Measurements from ENCODE around the gene FBXL7.
A peak's percentile ranks its signal among the peaks of the same experiment; 100 is the strongest.

Gene FBXL7

DNA sequence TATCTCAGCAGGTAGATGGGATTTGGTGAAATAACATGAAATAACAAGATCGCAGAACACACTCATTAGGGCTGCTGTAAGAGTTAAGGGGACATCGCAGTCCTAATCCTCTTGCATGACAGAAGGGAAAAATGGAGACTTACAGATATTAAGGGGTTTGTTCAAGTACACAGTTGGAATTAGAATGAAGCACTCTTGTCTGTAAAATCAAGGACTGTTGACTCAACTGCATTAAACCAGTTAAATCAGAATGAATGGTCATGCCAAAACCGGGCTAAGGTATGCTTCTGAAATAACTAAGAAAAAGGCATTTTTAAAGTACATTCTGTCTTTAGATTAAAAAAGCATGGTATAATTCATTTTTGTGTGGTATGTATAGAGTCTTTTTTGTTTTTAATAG lies 95.9 kb downstream of the FBXL7 start:
- TF ChIP-seq Cebpa-rat (IDR thresholded peaks at IDR 0.05), result no peak

DNA sequence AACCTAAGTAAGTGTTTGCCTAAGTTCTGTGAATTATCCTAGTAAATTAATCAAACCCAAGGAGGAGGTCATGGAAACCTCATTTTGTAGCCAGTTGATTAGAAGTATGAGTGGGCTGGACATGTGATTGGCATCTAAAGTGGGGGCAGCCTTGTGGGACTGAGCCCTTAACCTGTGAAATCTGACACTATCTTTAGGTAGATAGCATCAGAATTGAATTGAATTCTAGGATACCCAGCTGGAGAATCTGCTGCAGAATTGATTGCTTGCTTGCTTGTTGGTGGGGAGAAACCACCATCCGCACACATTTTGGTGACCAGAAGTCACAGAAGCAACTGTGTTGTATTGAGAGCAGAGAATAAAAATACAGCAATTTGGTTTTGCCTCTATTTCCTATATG lies 97.0 kb downstream of the FBXL7 start:
- Histone ChIP-seq H3K27me3 (no peaks in the 10 kb centered on the region), H3K4me3 (no peak overlapping the region), H3K4me2 (no peak overlapping the region), H3K4me1 (no peaks in the 10 kb centered on the region), H3K9ac (no peak overlapping the region), H3K36me3 (no peaks in the 10 kb centered on the region), H3K27ac (no peak overlapping the region), H4K20me1 (no peaks in the 10 kb centered on the region), H3K9me3 (replicated peaks in 1 of 11) (no peaks in the 10 kb centered on the region)
- no peak for TF ChIP-seq Cebpa-rat (IDR thresholded peaks at IDR 0.05)

More for the DNA sequence above, 95.9 kb downstream of the FBXL7 start:
- Histone ChIP-seq H3K27ac (no peak overlapping the region), H3K27me3 (no peaks in the 10 kb centered on the region), H3K4me1 (no peaks in the 10 kb centered on the region), H4K20me1 (no peaks in the 10 kb centered on the region), H3K4me2 (no peak overlapping the region), H3K9me3 (replicated peaks in 1 of 11) (no peaks in the 10 kb centered on the region), H3K9ac (no peak overlapping the region), H3K36me3 (no peaks in the 10 kb centered on the region), H3K4me3 (no peak overlapping the region)

DNA sequence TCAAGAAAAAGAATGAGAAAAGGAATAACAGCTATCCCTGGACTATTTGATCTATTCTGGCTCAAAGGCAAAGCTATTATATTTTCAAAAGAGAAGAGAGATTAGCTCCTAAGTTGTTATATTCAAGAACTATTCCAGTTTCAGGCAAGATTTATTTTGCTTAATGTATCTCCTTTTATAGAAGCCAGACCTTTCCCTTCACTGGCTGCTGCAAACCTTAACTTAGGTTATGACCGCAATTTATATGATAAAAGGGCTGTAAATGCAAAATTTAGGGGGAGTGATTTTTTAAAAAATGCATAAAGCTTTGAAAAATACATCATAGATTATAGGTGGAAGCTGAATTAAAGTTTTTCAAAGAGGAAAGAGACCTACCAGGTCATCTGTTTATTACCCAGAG lies 97.8 kb downstream of the FBXL7 start:
- Histone ChIP-seq H3K9me3 (replicated peaks in 1 of 11) (no peaks in the 10 kb centered on the region), H3K27ac (no peak overlapping the region), H3K4me2 (no peak overlapping the region), H3K36me3 (no peaks in the 10 kb centered on the region), H3K4me1 (no peaks in the 10 kb centered on the region), H4K20me1 (no peaks in the 10 kb centered on the region), H3K9ac (no peak overlapping the region), H3K27me3 (no peaks in the 10 kb centered on the region), H3K4me3 (no peak overlapping the region)
- no peak for TF ChIP-seq Cebpa-rat (IDR thresholded peaks at IDR 0.05)

DNA sequence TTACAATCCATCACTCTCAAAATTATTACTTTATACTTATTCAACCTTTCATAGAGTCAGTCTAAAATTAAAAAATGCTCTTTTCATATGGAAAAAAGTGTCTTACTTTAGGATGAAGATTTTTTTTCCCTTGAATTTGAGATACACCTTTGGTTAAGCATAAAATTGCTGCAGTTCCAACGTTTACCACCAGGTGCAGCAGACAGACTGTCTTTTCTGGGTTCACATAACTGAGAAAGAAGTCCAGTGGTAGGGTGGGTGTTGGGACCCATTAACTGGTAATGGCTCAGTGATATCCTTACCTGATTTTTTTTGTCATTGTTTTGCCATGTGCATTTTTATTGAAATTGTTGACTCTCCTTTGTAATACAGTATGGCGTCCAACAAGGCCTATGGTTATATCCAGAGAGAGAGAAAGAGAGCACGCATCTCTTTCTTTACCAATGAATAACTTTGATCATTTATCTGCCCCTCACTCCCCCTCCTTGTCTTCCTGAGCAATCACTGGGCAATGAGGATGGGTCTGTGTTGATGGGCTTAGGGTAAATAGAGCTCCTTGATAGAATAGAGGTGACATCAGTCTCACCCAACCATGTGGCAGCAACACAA lies 98.4 kb downstream of the FBXL7 start:
- no peaks in the 10 kb centered on the region for H3K27me3 ChIP-seq
- H3K4me3 ChIP-seq, result no peak overlapping the region
- no peak overlapping the region for H3K4me2 ChIP-seq
- H3K36me3 ChIP-seq, result no peaks in the 10 kb centered on the region
- no peaks in the 10 kb centered on the region for H3K4me1 ChIP-seq
- H3K9me3 ChIP-seq (replicated peaks in 1 of 11), result no peaks in the 10 kb centered on the region
- no peak overlapping the region for H3K9ac ChIP-seq
- no peaks in the 10 kb centered on the region for H4K20me1 ChIP-seq
- no peak for TF ChIP-seq Cebpa-rat (IDR thresholded peaks at IDR 0.05)
- no peak overlapping the region for H3K27ac ChIP-seq

DNA sequence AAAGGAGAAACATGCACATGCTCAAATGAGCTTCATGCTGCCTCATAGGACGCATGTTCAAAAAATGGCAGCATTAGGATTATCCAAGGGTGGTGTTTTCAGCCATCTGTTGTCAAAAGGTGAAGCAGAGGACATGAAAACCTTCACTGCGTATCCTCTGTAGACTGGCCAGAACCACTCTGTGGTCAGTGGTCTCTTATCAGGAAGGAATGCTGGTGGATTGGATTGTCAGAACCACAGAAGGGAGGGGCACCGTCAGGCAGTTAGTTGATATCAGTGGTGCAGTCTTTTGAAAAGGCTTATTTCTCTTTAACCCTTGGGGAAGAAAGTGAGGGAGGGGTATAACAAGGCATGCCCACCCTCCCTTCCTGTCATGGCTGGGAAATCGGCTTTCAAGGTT lies 100.1 kb downstream of the FBXL7 start:
- H3K4me2 ChIP-seq, result no peak overlapping the region
- no peak overlapping the region for H3K27ac ChIP-seq
- H3K4me3 ChIP-seq, result no peak overlapping the region
- H4K20me1 ChIP-seq, result no peaks in the 10 kb centered on the region; a peak in 1 of 22 replicates
- no peaks in the 10 kb centered on the region for H3K9me3 ChIP-seq (replicated peaks in 1 of 11)
- no peak for TF ChIP-seq Cebpa-rat (IDR thresholded peaks at IDR 0.05)
- H3K4me1 ChIP-seq, result no peaks in the 10 kb centered on the region
- no peak overlapping the region for H3K9ac ChIP-seq
- no peaks in the 10 kb centered on the region for H3K36me3 ChIP-seq
- H3K27me3 ChIP-seq, result no peaks in the 10 kb centered on the region

DNA sequence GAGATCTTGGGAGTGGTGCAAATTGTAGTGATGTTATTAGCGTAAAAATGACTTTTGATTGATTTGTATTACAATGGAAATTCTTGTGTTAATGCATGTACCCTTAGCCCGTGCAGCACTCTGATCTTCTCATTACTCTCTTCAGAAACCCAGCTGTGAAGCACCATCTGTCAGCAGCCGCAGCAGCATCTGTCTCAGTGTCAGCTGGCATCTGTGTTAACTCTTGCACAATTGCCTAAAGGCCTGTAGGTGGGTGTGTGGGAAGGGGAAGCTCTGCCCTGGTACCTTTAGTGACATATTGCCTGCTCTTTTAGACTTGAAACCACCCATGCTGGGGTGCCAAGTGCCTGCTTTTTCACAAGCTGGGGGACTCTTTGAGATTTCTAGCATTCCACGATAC lies 101.3 kb downstream of the FBXL7 start:
- H3K4me1 ChIP-seq, result no peaks in the 10 kb centered on the region
- H3K9ac ChIP-seq, result no peak overlapping the region
- H3K36me3 ChIP-seq, result no peaks in the 10 kb centered on the region
- peak in 1 of 11 experiments; percentile 10; a peak in 1 of 22 replicates for TF ChIP-seq Cebpa-rat (IDR thresholded peaks at IDR 0.05)
- H3K27ac ChIP-seq, result no peak overlapping the region
- no peak overlapping the region for H3K4me2 ChIP-seq
- no peaks in the 10 kb centered on the region for H3K9me3 ChIP-seq (replicated peaks in 1 of 11)
- H3K27me3 ChIP-seq, result no peaks in the 10 kb centered on the region
- H4K20me1 ChIP-seq, result no peaks in the 10 kb centered on the region; a peak in 1 of 22 replicates
- H3K4me3 ChIP-seq, result no peak overlapping the region

DNA sequence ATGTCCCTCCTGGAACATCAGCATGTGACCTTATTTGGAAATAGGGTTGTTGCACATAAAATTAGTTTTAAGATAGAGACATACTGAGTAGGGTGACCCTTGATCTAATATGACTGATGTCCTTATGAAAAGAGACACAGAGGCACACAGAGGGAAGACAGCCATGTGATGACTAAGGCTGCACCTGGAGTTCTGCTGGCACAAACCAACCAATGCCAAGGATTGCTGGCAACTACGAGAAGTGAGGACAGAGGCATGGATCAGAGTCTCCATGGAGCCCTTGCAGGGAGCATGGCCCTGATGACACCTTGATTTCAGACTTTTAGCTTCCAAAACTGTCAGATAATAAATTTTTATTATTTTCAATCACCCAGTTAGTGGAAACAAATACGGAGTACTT lies 101.9 kb downstream of the FBXL7 start:
- no peaks in the 10 kb centered on the region for H3K4me1 ChIP-seq
- H3K27me3 ChIP-seq, result no peaks in the 10 kb centered on the region
- no peak for TF ChIP-seq Cebpa-rat (IDR thresholded peaks at IDR 0.05)
- H4K20me1 ChIP-seq, result no peaks in the 10 kb centered on the region; a peak in 1 of 22 replicates
- no peak overlapping the region for H3K4me2 ChIP-seq
- H3K36me3 ChIP-seq, result no peaks in the 10 kb centered on the region
- no peak overlapping the region for H3K9ac ChIP-seq
- H3K4me3 ChIP-seq, result no peak overlapping the region
- H3K27ac ChIP-seq, result no peak overlapping the region
- no peaks in the 10 kb centered on the region for H3K9me3 ChIP-seq (replicated peaks in 1 of 11)

DNA sequence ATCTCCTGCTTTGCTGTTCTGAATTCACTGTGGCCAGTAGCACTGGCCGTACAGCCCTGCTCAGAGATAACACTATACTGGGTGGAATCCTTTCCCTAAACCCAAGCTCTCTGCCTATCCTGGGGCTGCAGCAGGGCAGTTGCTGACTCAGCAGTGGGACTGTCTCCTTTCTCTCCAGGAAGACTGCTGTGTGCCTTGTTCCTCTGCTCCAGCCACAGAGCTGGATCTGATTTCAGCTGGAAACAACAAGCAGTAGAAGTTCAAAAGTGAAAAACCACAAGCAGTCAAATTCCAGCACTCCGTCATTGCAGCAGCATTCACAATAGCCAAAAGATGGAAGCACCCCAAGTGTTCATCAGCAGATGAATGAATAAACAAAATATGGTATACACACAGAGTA lies 105.0 kb downstream of the FBXL7 start:
- Histone ChIP-seq H3K4me3 (no peak overlapping the region), H4K20me1 (no peaks in the 10 kb centered on the region; a peak in 1 of 22 replicates), H3K27ac (no peak overlapping the region), H3K36me3 (no peaks in the 10 kb centered on the region), H3K9me3 (replicated peaks in 1 of 11) (peaks cover 0 to under 1% (median 0%) of the 10 kb centered on the region in 11 experiments; a peak in 1 of 22 replicates), H3K4me1 (no peaks in the 10 kb centered on the region), H3K27me3 (no peaks in the 10 kb centered on the region), H3K9ac (no peak overlapping the region), H3K4me2 (no peak overlapping the region)
- TF ChIP-seq Cebpa-rat (IDR thresholded peaks at IDR 0.05), result no peak

DNA sequence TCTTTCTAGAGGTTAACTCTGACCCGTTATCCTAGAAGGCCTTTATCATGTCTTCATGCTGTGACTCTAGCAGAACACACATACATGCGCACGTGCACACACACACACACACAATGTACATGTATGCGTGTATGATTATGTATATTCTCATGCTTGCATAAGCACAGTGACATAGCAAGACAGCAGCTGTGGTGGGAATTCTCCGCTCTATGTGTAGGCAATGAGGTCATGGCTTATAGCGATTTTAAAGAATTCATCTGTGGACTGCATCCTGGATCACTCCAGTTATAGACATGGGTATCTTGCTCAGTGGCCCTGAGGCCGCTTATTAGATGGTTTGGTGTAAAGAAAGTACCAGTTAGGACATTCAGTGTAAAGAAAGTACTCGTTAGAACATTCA lies 106.2 kb downstream of the FBXL7 start:
- Histone ChIP-seq H3K27ac (no peak overlapping the region), H3K4me2 (peak overlapping the region in 2 of 11 experiments; percentile 0 to 30; a peak in 1 of 22 replicates), H3K27me3 (no peaks in the 10 kb centered on the region), H4K20me1 (no peaks in the 10 kb centered on the region; a peak in 1 of 22 replicates), H3K9ac (no peak overlapping the region), H3K4me1 (no peaks in the 10 kb centered on the region), H3K4me3 (no peak overlapping the region), H3K36me3 (no peaks in the 10 kb centered on the region), H3K9me3 (replicated peaks in 1 of 11) (peaks cover 0 to 4% (median 0%) of the 10 kb centered on the region in 11 experiments; a peak in 1 of 22 replicates)
- TF ChIP-seq Cebpa-rat (IDR thresholded peaks at IDR 0.05), result no peak

DNA sequence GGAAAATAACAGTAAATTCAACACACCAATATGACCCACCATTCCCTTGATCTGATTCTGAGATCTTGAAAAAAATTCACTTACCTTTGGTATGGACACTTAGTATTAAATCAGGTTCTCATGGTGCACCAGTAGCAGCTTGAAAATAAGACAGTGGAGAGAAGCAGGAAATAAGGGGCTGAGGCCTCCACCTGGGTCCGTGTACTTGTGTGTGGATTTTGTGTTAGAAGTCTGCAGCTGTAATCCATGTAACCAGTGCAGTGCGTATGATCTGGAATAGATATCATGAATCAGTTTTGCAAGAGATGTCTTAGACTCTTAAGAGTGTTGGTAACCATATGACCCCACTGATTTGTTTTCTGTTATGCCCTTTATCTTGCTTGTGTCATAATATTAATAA lies 107.1 kb downstream of the FBXL7 start:
- Histone ChIP-seq H3K4me2 (no peak overlapping the region), H3K4me1 (no peaks in the 10 kb centered on the region), H3K4me3 (no peak overlapping the region), H3K27me3 (no peaks in the 10 kb centered on the region), H3K9ac (no peak overlapping the region), H3K27ac (no peak overlapping the region), H3K36me3 (no peaks in the 10 kb centered on the region), H4K20me1 (no peaks in the 10 kb centered on the region; a peak in 1 of 22 replicates), H3K9me3 (replicated peaks in 1 of 11) (peaks cover 0 to 4% (median 0%) of the 10 kb centered on the region in 11 experiments; a peak in 1 of 22 replicates)
- TF ChIP-seq Cebpa-rat (IDR thresholded peaks at IDR 0.05), result no peak
